Stimulated activated CD8-positive, alpha-beta memory T cell treated with anti-CD3 and anti-CD28 coated beads, Interleukin-15, amount 100 ng/mL, for 1 hour (primary cell): ENCODE data around the gene PPP1R10.
"Not testable (repeated sequence)": the region's sequence is repeated elsewhere in the genome, so short reads cannot be mapped to it uniquely, and the experiment has no call there.

ENCODE experiments used
- DNase-seq: peaks from one replicate; pipeline ENCODE4 v3.0.0-alpha.2; 2020; ENCODE audit warnings: low read depth

PPP1R10 gene

DNA sequence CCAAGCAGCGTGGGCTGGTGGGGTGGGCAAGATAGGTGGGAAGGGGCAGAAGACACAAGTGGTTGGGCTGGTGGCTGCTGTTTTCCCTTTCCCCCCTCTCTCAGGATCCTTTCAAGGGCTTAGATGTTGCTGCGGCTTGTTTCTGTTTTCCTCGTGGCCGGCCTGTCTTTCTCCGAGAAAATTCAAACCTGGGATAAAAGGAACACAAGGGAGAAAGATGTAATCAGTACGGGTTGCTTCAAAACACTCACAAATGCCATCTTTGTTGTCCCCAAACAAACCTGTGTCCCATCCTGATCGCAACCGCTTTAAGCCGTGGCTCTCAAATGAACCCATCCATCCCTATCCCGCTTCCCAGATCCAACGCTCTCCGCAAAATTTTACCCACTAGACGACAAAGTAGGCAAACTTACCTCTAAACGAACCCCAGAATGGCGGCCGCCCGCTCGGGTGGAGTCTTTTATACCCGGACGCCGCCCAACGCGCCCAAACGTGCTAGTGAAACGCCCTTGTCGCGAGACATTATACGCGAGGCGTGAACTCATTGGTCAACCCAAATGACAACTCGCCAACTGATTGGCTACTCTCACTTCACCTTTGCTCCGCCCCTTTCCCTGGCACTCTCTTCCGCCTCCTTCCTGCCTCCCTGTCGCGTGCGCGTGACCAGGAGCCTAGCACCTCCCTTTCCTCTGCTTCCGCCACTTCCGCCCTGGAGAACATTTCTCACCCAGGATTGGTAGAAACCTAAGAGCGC, at the start of gene PPP1R10:
TSS of gene PPP1R10 (minus strand) at position 433 of the 754 bp plus-strand sequence. CDS start 7,299 bp downstream, outside the sequence.
- peak; percentile 93 for DNase-seq

- not testable (repeated sequence) for DNase-seq
These were observed 49.3 kb upstream of the PPP1R10 start for GRCh38 chr6:30666300-30666699.

GRCh38 chr6:30664994-30665767, 48.1 kb upstream of the PPP1R10 start:
- DNase-seq = no peak

GRCh38 chr6:30657922-30658321, 40.9 kb upstream of the PPP1R10 start:
- DNase-seq = not testable (repeated sequence)

DNA sequence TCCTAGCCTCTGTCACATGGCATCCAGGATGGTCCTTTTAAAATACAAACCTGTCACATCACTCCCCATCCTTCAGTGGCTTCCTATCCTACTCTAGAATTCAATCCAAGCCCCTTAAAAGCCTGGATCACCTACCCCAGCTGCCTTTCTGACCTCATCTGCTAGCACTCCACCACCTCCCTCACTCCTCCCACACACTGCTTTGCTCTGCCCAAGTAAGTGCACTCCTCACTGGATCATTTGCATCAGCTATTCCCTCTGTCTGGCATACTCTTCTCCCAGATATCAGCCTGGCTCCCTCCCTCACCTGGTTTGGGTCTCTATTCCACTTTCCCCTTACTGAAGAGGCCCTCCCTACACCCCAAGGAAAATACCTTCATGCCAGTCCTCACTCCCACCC, 40.4 kb upstream of the PPP1R10 start:
- DNase-seq = no peak

- DNase-seq = no peak
These were observed 39.5 kb upstream of the PPP1R10 start for GRCh38 chr6:30656513-30656912.

DNA sequence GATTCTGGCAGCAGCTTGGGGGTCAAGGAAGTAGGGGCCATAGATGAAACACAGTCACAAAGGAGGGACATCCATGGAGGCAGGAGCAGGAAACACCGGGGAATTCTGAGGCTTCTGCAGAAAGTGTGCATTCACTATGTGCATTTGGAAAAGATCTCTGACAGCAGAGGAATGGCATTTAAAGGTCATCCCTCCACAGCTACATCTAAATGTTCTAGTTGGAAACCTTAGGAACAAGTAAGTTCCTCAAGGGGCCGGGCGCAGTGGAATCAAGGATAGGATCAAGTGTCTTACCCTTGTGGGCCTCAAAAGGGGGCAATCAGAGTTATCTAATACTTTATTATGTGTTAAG, 38.7 kb upstream of the PPP1R10 start:
- DNase-seq = no peak

DNA sequence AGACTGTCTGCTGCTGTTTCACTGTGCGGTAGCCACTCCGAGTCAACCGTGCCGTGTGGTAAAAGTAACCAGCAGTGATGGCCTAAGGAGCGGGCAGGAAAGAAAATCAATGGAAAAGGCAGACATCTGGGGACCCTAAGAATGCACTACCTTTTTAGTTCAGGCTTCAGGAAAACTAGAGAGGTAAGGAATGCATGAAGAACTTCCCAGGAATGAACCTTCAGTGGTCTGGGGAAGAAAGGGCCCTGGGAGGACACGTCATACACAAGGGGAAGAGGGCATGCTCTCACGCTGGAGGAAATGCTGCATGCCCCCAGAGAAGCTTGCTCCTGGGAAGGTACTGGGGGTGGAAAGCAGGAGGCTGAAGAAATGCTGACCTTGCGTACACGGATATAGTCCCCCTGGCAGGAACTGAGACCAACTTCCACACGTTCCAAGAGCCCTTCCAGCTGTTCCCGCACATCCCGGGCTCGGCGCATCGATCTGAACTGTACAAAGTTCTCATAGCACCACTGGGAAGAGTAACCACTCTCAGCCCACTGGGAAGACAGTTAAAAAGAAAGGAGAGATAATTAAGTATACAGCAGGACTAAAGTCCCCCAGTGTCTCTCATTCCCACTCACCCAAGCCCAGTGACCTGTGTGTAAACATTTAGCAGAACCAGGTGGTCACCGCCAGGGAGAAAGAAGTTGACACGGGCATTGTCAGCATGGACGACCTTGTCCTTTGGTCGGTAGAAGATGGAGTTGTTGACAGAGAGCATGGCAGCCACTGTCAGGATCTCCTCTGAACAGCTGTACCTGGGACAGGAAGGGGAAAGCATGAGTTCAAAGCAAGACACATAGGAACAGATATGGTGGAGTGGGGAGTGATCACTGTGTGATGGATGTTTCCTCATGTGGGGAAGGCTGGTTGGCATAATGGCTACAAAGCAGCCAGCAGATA, 38.0 kb upstream of the PPP1R10 start:
- no peak for DNase-seq

- DNase-seq = no peak
These were observed 34.1 kb upstream of the PPP1R10 start for GRCh38 chr6:30651143-30651542.

DNA sequence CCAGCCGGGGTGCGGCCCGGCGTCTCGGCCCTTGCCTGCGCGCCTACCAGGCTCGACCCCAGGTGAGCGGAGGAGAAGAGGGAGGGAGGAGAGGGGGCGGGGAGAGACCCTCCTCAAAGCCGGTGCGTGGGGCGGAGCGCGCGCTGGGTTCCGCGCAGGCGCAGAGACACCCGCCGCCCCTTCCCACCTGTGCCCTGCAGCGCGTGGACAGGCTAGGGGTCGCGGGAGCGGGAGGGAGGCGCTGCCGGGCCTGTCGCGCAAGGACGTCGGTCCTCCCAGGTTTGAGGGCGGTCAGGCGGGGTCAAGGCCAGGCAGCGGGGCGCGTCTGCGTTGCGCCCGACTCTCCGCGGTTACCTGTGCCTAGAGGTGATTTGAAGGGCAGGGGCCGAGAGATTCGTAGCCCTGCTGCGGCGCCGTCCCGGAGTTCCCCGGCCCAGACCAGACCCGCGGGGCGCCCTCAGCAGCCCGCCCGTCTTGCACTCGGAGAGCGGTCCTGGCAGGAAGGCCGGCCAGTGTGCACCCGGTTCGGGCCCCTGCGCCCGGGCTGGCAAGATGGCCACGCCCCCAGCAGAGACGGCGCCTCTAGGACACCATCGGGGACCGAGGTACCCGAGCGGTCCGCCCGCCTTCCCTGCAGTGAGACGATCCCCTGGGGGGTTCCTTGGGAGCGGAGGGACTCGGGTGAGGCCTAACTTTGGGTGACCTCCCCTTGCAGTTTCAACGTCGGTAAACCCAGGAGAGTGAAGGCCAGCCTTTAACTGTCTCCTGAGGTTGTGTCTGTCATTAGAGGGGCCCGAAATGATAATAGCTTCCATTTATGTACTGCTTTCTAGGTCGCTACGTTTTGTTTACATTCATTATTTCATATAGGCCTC, 30.4 kb upstream of the PPP1R10 start:
- DNase-seq = peak; percentile 54

- peak; percentile 82 for DNase-seq
These were observed 29.6 kb upstream of the PPP1R10 start, which contains the start of gene C6orf136 for GRCh38 chr6:30646450-30647241. Gene C6orf136, plus strand, starts transcription at chr6:30647133. Its CDS starts 99 bp downstream, at chr6:30647232.

DNA sequence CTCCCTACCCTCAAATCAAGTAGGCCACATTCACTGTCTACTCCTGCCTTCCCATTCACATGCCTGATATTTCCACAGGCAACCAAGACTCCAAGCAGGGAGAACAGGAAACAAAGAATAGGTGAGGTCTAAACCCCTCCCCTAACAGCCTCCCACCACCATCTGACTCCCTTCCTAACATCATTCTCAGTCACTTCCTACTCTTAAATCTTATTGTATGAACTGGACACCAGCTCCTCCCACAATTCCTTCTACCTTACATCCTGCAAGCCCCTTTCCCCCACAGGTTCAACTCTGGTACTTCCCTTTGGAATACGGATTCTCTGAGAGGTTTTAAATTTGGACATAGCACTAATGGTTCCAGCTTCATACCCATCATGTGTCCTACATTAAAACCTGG, 28.9 kb upstream of the PPP1R10 start:
- no peak for DNase-seq

DNA sequence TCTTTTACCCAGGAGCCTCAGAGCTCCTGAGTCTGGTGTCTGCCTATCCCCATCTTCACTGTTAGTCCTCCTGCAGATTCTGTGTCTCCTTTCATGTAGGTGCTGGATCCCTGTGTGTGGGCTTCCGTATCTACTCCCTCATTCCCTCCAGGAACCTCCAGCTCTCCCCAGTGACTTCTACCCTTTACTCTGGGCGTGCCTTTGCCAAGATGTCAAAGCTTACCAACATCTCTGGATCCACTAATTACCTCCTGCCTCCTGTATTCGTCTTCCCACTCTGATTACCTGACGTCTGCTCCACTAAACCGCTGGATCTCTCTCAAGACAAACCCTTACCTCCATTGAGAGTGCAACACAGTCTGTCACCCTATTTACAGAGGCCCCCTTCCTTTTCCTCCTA, 27.7 kb upstream of the PPP1R10 start:
- no peak for DNase-seq

DNA sequence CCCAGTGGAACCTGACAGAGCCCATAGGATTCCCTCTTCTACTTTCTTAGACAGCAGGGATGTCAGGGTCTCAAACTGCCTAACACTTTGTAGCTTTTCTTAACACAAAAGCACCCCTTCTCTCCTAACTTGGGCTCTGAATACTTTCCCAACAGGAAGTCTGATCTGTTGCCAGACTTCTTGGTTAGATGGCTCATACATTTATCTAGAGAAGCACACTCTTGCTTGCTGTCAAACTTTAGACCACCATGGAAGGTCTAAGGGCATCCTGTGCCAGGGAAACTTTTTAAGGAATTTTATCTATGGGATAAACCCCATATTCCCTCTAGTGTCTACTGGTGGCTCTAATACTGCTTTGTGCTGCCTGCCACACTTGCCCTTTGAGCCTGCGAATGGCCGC, 26.6 kb upstream of the PPP1R10 start:
- DNase-seq = no peak

DNA sequence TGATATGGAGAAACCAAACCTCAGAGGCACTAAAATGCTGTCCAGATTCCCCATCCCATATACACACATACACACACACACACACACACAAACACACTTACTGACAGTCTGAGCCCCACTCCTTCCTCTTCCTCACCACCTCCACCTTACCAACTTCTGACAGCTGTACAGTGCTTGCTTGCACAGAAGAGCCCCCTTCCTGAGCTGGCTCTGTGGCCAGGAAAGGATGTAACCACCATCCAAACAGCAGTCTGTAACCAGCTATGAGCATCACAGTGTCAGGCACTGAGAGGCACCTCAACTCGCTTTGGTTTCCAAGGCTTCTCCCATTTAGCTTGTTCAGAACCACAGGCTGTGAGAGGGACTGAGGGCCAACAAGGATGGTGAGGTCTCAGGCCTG, 24.0 kb upstream of the PPP1R10 start:
- no peak for DNase-seq

GRCh38 chr6:30640481-30640880, 23.4 kb upstream of the PPP1R10 start:
- no peak for DNase-seq

DNA sequence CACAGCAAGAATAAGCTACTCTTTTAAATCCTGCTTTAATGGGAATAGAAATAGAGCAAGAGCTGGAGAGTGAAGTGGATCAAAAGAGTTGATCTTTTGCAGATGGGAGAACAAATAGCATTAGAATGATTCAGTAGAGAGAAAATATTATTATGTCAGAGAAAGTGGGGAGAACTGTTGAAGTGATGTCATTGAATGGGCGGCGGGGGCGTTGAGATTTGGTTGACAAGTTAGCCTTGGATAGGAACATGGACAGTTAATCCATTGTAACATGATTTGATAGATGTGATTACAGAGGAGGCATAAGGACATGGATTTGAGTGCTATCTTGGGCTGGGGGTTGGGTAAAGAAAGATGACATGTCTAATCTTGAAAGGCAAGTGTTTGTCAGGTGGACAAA, 18.8 kb upstream of the PPP1R10 start:
- DNase-seq = no peak

DNA sequence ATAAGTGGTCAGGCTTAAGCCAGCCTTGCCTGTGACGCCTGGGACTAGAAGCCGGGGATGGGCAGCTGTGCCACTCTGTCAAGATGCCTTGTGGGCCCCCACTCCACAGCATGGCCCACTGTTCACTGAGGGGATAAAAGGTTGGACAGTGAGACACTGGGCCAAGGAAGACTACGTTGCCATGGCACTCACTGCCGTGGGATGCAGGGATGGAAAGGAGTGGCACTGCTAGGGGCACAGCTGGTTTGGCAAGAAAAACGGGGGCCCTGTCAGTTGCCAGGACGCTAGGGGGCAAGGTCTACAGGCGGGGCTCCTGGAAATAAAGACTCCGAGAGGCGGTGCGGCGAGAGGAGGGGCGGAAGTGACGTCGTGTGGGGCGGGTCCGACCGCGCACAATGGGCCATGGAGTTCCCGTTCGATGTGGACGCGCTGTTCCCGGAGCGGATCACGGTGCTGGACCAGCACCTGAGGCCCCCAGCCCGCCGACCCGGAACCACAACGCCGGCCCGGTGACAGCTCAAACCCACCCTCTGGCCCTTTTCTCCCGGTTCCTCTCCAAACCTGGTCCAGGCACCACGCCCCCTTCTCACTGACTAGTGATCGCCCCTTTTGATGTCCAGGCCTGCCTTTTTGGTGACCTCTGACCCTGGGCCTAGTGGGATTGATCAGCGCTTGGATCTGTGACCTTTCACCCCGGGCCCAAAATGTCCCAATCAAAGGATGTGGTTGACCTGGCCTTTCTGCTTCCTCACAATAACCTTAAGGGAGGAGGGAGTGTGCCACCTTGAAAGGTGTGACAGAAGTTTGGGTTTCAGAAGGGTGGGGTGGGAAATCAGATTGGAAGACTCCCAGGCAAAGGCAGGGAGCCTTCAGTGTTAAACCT, 9.7 kb upstream of the PPP1R10 start, which contains the start of gene ATAT1:
TSS of gene ATAT1 (plus strand) at position 391 of the 883 bp plus-strand sequence.
- peak; percentile 84 for DNase-seq

GRCh38 chr6:30625511-30625910, 8.5 kb upstream of the PPP1R10 start:
- no peak for DNase-seq
